ENCODE results near the gene DPYSL4.
"Not testable (repeated sequence)": the region's sequence is repeated elsewhere in the genome, so short reads cannot be mapped to it uniquely, and the experiment has no call there.

Gene DPYSL4

GRCh38 chr10:132220061-132220460, 33.3 kb downstream of the DPYSL4 start:
- Histone ChIP-seq H3K4me3 (no peak overlapping the region), H3K27ac (no peak overlapping the region)

- H3K27ac ChIP-seq, H3K4me3 ChIP-seq: not testable (repeated sequence)
Measured at GRCh38 chr10:132220996-132221395, 34.2 kb downstream of the DPYSL4 start.

GRCh38 chr10:132222726-132223125, 36.0 kb downstream of the DPYSL4 start:
- Histone ChIP-seq H3K27ac (no peak overlapping the region), H3K4me3 (no peak overlapping the region)

- Histone ChIP-seq H3K27ac (no peak overlapping the region), H3K4me3 (no peak overlapping the region)
Measured at GRCh38 chr10:132223156-132223590, 36.4 kb downstream of the DPYSL4 start.

GRCh38 chr10:132223611-132224342, 37.0 kb downstream of the DPYSL4 start:
- H3K27ac ChIP-seq: no peak overlapping the region
- no peak overlapping the region for H3K4me3 ChIP-seq

- no peak overlapping the region for H3K27ac ChIP-seq
- H3K4me3 ChIP-seq: no peak overlapping the region
Measured at GRCh38 chr10:132224343-132225072, 37.8 kb downstream of the DPYSL4 start.

- Histone ChIP-seq H3K4me3 (no peak overlapping the region), H3K27ac (peak overlapping the region in 1 of 21 experiments; percentile 36)
Measured at GRCh38 chr10:132225073-132225848, 38.5 kb downstream of the DPYSL4 start.

GRCh38 chr10:132225849-132226205, 39.1 kb downstream of the DPYSL4 start:
- Histone ChIP-seq H3K27ac (peak overlapping the region in 1 of 21 experiments; percentile 36), H3K4me3 (no peak overlapping the region)

GRCh38 chr10:132226586-132227405, 40.0 kb downstream of the DPYSL4 start:
- H3K4me3 ChIP-seq: no peak overlapping the region
- H3K27ac ChIP-seq: peak overlapping the region in 1 of 21 experiments; percentile 1

- no peak overlapping the region for H3K27ac ChIP-seq
Measured at GRCh38 chr10:132227851-132228390, 41.2 kb downstream of the DPYSL4 start.

GRCh38 chr10:132228616-132229015, 41.9 kb downstream of the DPYSL4 start:
- Histone ChIP-seq H3K4me3 (no peak overlapping the region), H3K27ac (no peak overlapping the region)

More at GRCh38 chr10:132227851-132228390, 41.2 kb downstream of the DPYSL4 start:
- H3K4me3 ChIP-seq: no peak overlapping the region

GRCh38 chr10:132229096-132229495, 42.3 kb downstream of the DPYSL4 start:
- no peak overlapping the region for H3K4me3 ChIP-seq
- H3K27ac ChIP-seq: peak overlapping the region in 2 of 21 experiments; percentile 56 to 70

GRCh38 chr10:132229834-132230556, 43.2 kb downstream of the DPYSL4 start:
- Histone ChIP-seq H3K4me3 (peak overlapping the region; percentile 12 to 33 (median 22)), H3K27ac (peak overlapping the region in 20 of 21 experiments; percentile 29 to 90 (median 66))

- Histone ChIP-seq H3K4me3 (peak overlapping the region in 6 of 7 experiments; percentile 12 to 33 (median 24)), H3K27ac (peak overlapping the region in 18 of 21 experiments; percentile 37 to 90 (median 70))
Measured at GRCh38 chr10:132230557-132231210, 43.9 kb downstream of the DPYSL4 start.

GRCh38 chr10:132231656-132232022, 44.9 kb downstream of the DPYSL4 start:
- no peak overlapping the region for H3K4me3 ChIP-seq
- H3K27ac ChIP-seq: no peak overlapping the region

GRCh38 chr10:132232023-132232951, 45.5 kb downstream of the DPYSL4 start:
- Histone ChIP-seq H3K27ac (peak overlapping the region in 6 of 21 experiments; percentile 3 to 37 (median 20)), H3K4me3 (no peak overlapping the region)

- Histone ChIP-seq H3K4me3 (no peak overlapping the region), H3K27ac (peak overlapping the region in 5 of 21 experiments; percentile 3 to 37 (median 15))
Measured at GRCh38 chr10:132232981-132233380, 46.2 kb downstream of the DPYSL4 start.

Data from skin epidermis (tissue), 12 donors.